ENCODE measurements around the gene AVL9.

The AVL9 gene

DNA sequence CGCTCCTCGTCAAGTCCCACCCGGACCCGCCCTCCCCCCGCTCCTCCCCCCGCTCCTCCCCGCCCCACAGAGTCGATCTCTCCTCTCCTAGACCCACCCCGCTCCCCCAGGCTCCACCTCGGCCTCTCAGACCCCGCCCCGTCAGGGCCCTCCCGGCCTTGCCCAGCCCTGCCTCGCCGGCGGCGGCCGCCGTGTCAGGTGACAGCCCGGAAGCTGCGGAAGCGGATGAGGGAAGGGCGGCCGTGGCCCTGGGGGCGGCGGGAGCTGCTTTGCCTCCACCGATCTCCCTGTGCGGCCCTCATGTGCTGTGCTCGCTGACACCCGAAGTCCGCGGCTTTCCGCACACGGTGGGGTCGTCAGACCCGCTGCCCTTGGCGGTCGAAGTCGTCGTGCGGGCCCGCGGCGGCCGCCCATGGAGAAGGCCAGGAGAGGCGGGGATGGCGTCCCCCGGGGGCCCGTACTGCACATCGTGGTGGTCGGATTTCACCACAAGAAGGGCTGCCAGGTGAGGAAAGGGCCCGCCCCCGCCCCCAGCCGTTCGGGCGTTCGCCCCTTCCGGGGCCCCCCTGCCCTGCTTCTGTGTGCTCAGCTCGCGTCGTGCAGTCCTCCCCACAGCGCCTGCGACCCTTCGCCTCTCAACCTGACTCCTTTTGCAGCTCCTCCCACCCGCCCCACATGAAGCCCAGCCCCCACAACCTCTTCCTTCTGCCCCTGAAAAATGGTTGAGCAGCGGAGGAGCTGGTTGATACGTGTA, at the start of gene AVL9:
TSS of gene AVL9 (plus strand) at position 192 of the 754 bp plus-strand sequence. CDS start at position 413, 221 bp downstream.
- TF ChIP-seq, protein P1, sequence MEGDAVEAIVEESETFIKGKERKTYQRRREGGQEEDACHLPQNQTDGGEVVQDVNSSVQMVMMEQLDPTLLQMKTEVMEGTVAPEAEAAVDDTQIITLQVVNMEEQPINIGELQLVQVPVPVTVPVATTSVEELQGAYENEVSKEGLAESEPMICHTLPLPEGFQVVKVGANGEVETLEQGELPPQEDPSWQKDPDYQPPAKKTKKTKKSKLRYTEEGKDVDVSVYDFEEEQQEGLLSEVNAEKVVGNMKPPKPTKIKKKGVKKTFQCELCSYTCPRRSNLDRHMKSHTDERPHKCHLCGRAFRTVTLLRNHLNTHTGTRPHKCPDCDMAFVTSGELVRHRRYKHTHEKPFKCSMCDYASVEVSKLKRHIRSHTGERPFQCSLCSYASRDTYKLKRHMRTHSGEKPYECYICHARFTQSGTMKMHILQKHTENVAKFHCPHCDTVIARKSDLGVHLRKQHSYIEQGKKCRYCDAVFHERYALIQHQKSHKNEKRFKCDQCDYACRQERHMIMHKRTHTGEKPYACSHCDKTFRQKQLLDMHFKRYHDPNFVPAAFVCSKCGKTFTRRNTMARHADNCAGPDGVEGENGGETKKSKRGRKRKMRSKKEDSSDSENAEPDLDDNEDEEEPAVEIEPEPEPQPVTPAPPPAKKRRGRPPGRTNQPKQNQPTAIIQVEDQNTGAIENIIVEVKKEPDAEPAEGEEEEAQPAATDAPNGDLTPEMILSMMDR (IDR thresholded peaks at IDR 0.05; ENCODE audit: low read depth, low read length): no peak
- peak; percentile 89 for DNase-seq (ENCODE audit: extremely low read depth, low read depth)

DNA sequence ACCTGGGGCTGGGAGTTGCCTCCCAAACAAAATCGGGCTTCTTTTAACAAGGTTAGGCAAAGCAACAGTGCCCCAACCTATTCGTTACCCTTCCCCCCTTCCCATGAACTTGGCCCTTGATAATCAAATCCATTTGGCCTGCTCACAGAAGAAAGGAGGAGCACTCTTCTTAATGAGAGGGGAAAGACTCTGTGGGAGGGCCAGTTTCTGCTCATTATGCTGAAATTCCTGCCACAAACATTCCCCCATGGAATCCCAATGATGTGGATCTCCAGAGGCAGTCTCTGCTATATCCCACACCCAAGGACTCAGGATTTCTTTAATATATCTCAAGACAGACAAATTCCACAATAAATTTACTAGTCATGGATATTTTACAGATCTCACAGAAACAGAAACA, 48.1 kb upstream of the AVL9 start:
- DNase-seq (ENCODE audit: extremely low read depth, low read depth): no peak
- TF ChIP-seq, protein P1 (IDR thresholded peaks at IDR 0.05; ENCODE audit: low read depth, low read length): no peak

DNA sequence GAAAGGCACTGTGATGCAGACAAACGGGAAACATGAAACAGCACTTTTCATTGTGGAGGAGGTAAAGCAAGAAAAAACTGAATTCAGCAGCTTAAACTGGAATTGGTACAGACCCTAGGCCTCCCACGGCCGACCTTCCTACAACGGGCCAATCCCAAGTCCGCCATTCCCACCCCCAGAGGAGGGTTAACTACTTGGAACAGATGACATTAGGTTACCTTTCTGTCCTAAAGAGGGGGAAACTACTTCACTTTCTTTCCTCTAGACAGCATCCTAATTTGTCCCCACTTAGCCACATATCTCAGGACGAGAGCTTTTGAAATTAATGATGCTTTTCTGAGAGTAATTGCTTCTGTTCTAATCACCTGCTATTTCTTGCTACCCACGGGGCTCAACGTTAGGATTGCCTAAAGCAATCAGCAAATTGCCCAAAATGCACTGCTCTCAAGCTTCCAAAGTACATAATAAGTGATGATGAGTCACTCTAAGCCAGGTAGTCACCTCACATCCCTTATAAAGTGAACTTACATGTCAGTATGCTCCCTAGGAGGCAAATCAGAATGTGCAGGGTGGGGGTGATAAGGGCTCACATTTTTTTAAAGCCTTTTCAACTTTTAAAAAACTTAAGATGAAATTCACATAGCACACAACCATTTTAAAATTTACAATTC, 41.8 kb upstream of the AVL9 start:
- DNase-seq (ENCODE audit: extremely low read depth, low read depth): no peak
- TF ChIP-seq, protein P1 (IDR thresholded peaks at IDR 0.05; ENCODE audit: low read depth, low read length): no peak

DNA sequence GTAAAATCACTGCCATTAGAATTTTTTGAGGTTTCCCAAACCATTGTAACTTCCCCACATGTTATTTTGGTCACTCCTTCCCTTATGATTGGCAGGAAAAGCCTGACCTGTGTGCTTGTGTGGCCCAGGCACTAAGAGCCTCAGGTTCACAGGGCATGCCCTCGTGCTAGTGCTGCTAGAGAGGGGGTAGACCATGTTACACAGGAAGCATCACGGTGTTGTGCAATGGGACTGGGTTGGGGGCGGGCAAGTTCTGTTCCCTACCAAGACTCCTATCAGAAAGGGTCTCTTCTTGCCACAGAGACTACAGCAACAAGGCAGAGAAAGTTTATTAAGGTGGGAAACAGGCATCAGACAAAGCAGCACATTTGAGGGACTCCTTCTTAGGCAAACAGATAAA, 37.3 kb upstream of the AVL9 start:
- DNase-seq (ENCODE audit: extremely low read depth, low read depth): no peak
- TF ChIP-seq, protein P1 (IDR thresholded peaks at IDR 0.05; ENCODE audit: low read depth, low read length): no peak

DNA sequence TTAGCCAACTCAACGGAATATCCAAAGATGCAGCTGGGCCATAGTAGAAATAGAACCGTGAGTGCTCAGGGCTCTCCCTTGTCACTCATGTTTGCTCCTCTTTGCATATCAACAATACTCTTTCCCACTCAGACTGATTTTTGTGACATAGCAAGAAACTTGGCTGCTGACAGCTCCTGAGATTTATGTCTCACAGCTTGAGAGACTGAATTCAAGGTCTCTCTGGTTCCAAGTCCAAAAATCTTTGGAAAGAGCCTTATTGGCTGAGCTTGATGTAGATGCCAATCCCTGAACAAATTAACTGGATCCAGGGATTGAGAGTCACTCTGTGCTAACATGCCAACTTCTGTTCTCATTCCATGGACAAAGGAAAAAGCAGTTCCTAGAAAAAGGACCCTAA, 35.5 kb upstream of the AVL9 start:
- no peak for DNase-seq (ENCODE audit: extremely low read depth, low read depth)
- TF ChIP-seq, protein P1 (IDR thresholded peaks at IDR 0.05; ENCODE audit: low read depth, low read length): no peak

DNA sequence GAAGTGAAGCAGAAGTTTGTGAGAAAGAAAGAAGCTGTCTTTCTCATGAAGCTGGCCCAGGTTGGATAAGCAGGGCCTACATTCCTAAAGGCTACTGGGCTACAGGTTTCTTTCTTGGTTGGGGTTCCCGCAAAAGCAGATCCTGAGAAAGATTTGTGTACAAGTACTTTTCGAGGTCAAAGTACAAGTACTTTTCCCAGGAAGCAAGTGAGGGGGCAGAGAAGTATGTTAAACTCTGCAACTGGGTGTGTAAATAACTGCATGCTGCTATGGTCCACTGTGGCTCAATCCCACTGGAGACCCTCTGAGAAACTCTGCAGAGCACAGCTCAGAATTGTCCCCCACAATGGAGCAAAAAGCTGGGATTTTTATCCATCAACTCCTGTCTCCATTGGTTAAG, 33.8 kb upstream of the AVL9 start:
- DNase-seq (ENCODE audit: extremely low read depth, low read depth): no peak
- TF ChIP-seq, protein P1 (IDR thresholded peaks at IDR 0.05; ENCODE audit: low read depth, low read length): no peak

DNA sequence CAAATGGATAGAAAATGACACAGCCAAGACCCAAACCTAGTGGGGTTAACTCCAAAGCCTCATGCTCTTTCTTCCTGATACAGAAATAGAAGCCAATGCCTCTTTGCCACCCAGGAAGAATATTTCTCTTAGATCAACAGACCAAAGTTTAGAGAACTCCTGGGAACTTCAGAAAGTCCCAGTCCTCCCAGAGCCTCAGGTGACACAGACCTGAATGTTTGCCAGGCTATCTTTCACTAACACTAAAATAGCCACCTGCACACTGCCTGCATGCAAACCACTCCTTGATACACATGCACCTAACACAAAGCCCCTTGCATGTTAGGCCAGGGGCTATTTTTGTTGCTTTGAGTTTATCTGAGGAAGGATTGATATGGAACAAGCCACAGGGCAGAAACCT, 32.8 kb upstream of the AVL9 start:
- TF ChIP-seq, protein P1 (IDR thresholded peaks at IDR 0.05; ENCODE audit: low read depth, low read length): no peak
- DNase-seq (ENCODE audit: extremely low read depth, low read depth): no peak
